Measurements from ENCODE around the gene INO80E. TPM values are rescaled to one million over a fixed set of nuclear protein-coding genes. Genes with fewer than 3 reads are reported as not detected.

Gene INO80E
- total RNA-seq, 1 experiment from 2014 or later = 104 TPM

DNA sequence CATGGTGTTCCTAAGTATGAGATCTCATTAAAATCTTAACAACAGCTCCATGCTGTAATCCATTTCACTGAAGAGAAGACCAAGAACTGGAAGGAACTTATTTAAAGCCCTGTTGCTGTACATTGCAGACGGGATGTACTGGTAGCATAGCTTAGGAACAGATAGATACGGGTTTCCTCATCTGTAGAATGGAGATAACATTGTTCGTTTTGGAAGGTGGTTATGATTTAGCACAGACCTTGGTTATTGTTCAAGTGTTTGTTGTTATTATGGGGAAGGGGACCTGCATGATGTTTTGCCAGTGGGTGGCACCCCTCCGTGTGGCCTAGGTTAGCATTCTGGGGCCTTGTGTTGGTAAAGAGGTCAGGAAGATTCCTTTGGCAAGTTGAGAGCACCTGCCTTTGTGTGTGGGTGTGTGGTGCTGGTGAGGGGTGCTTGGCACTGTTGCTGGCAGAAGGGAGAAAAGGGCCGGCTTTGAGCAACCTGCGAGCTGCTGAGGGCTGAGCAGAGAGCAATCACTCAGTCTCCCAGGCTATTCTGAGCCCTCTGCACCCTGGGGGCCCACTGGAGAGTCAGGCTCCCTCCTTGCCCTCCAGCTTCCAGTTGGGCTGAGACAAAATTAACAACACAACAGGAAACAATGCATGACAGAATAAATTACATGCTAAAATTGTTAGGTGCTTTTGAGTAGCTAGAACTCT is 20.1 kb upstream of the INO80E start:
- peaks cover 19% of the 10 kb centered on the region for H3K4me1 ChIP-seq (ENCODE audit: control insufficient read depth, insufficient read depth, low read length)
- H3K9me3 ChIP-seq (ENCODE audit: control insufficient read depth, insufficient read depth, low read depth, low read length) = no peaks in the 10 kb centered on the region
- intact Hi-C loops (cut with micrococcal nuclease; ENCODE audit: unreplicated experiment) (no loop called here), in situ Hi-C loops (cut with HindIII; ENCODE audit: low pct_unique_long_range_greater_than_20kb, low sequenced_read_pairs) (no loop called here)
- TF ChIP-seq, protein P1, sequence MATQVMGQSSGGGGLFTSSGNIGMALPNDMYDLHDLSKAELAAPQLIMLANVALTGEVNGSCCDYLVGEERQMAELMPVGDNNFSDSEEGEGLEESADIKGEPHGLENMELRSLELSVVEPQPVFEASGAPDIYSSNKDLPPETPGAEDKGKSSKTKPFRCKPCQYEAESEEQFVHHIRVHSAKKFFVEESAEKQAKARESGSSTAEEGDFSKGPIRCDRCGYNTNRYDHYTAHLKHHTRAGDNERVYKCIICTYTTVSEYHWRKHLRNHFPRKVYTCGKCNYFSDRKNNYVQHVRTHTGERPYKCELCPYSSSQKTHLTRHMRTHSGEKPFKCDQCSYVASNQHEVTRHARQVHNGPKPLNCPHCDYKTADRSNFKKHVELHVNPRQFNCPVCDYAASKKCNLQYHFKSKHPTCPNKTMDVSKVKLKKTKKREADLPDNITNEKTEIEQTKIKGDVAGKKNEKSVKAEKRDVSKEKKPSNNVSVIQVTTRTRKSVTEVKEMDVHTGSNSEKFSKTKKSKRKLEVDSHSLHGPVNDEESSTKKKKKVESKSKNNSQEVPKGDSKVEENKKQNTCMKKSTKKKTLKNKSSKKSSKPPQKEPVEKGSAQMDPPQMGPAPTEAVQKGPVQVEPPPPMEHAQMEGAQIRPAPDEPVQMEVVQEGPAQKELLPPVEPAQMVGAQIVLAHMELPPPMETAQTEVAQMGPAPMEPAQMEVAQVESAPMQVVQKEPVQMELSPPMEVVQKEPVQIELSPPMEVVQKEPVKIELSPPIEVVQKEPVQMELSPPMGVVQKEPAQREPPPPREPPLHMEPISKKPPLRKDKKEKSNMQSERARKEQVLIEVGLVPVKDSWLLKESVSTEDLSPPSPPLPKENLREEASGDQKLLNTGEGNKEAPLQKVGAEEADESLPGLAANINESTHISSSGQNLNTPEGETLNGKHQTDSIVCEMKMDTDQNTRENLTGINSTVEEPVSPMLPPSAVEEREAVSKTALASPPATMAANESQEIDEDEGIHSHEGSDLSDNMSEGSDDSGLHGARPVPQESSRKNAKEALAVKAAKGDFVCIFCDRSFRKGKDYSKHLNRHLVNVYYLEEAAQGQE (IDR thresholded peaks at IDR 0.05; ENCODE audit: insufficient read depth in 1 of 2, low read depth in 2 of 2, low read length in 1 of 2) = no peak
- TF ChIP-seq SIN3A (IDR thresholded peaks at IDR 0.05; ENCODE audit: borderline replicate concordance, insufficient read depth, low read depth, low read length) = no peak
- TF ChIP-seq, protein P2, sequence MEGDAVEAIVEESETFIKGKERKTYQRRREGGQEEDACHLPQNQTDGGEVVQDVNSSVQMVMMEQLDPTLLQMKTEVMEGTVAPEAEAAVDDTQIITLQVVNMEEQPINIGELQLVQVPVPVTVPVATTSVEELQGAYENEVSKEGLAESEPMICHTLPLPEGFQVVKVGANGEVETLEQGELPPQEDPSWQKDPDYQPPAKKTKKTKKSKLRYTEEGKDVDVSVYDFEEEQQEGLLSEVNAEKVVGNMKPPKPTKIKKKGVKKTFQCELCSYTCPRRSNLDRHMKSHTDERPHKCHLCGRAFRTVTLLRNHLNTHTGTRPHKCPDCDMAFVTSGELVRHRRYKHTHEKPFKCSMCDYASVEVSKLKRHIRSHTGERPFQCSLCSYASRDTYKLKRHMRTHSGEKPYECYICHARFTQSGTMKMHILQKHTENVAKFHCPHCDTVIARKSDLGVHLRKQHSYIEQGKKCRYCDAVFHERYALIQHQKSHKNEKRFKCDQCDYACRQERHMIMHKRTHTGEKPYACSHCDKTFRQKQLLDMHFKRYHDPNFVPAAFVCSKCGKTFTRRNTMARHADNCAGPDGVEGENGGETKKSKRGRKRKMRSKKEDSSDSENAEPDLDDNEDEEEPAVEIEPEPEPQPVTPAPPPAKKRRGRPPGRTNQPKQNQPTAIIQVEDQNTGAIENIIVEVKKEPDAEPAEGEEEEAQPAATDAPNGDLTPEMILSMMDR (IDR thresholded peaks at IDR 0.05) = no peak
- no peak for TF ChIP-seq TCF7L2 (IDR thresholded peaks at IDR 0.05; ENCODE audit: low read depth, low read length)
- TF ChIP-seq POLR2AphosphoS5 (IDR thresholded peaks at IDR 0.05; ENCODE audit: low read depth, low read length) = no peak
- BruUV-seq (replicated peaks) = no TSS peak
- DNase-seq (ENCODE audit: low read depth, low spot score) (no peak), ATAC-seq (no peak)
- ChIA-PET POLR2A (interaction anchor here (1.1 kb wide), 1 partner anchor 49 kb away, joined by 3 read pairs; the partner anchor contains the start of gene KCTD13), CTCF (interaction anchor here (0.5 to 0.6 kb wide), 3 partner anchors 43 to 275 kb away, joined by 3 to 4 read pairs (median 3); no protein-coding TSS in a partner anchor)
- no peaks in the 10 kb centered on the region for H3K27me3 ChIP-seq (ENCODE audit: control insufficient read depth, insufficient read depth, low read length)
- H3K36me3 ChIP-seq (ENCODE audit: control insufficient read depth, insufficient read depth, low read length) = peaks cover 17% of the 10 kb centered on the region
- H3K4me3 ChIP-seq (ENCODE audit: low read depth in 2 of 2, low read length in 2 of 2) = peak overlapping the region; percentile 71 to 96
- peak overlapping the region; percentile 88 for H3K27ac ChIP-seq (ENCODE audit: low read length)

DNA sequence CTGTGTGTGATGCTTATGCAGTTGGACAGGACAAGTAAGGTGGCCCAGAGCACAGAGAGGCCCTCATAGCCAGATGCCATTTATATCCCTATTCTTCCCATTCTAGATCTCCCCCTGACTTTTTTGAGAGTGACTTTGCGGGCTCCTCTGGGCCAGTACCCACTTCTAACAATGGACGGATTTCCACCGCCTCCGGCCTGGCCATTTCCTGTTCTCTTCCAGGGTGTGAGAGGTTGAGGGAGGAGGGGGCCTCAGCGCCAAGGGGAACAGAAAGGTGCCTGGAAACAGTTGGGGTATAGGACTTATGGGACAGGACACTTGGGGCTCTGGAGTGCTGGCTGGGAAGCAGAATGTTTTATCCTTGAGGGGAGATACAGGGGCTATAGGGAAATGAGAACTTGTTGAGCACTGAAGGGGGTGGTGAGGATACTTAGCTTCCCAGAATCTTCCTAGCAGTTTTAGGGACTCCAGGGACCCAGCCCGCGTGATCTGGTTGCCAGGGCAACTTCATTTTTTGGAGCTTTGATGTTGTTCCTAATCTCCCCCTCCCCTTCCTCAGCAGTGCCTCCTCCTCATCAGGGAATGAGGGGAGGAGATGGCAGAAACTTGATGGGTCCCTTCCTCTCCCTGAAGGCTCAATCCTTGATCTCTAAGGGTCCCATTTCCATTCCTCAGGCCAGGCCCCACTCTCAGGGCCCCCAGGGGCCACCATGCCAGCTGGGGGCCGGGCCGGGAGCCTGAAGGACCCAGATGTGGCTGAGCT is 18.8 kb upstream of the INO80E start:
- in situ Hi-C loops (cut with HindIII; ENCODE audit: low pct_unique_long_range_greater_than_20kb, low sequenced_read_pairs) = no loop called here
- no peak overlapping the region for H3K27ac ChIP-seq (ENCODE audit: low read length)
- intact Hi-C loops (cut with micrococcal nuclease; ENCODE audit: unreplicated experiment) = no loop called here
- ATAC-seq (no peak), DNase-seq (ENCODE audit: low read depth, low spot score) (no peak)
- ChIA-PET POLR2A (no interaction called here), CTCF (no interaction called here)
- BruUV-seq (replicated peaks) = no TSS peak
- TF ChIP-seq SIN3A (IDR thresholded peaks at IDR 0.05; ENCODE audit: borderline replicate concordance, insufficient read depth, low read depth, low read length) (no peak), TCF7L2 (IDR thresholded peaks at IDR 0.05; ENCODE audit: low read depth, low read length) (no peak), POLR2AphosphoS5 (IDR thresholded peaks at IDR 0.05; ENCODE audit: low read depth, low read length) (no peak)
- TF ChIP-seq, protein P2 (IDR thresholded peaks at IDR 0.05) = no peak
- TF ChIP-seq, protein P1 (IDR thresholded peaks at IDR 0.05; ENCODE audit: insufficient read depth in 1 of 2, low read depth in 2 of 2, low read length in 1 of 2) = no peak
- H3K4me1 ChIP-seq (ENCODE audit: control insufficient read depth, insufficient read depth, low read length) = peaks cover 19% of the 10 kb centered on the region
- no peaks in the 10 kb centered on the region for H3K27me3 ChIP-seq (ENCODE audit: control insufficient read depth, insufficient read depth, low read length)
- H3K9me3 ChIP-seq (ENCODE audit: control insufficient read depth, insufficient read depth, low read depth, low read length) = no peaks in the 10 kb centered on the region
- H3K4me3 ChIP-seq (ENCODE audit: low read depth in 2 of 2, low read length in 2 of 2) = no peak overlapping the region
- H3K36me3 ChIP-seq (ENCODE audit: control insufficient read depth, insufficient read depth, low read length) = peaks cover 28% of the 10 kb centered on the region
